ENCODE measurements around the gene SLC38A9.

- TF ChIP-seq CTCF (IDR thresholded peaks at IDR 0.05; ENCODE audit: control extremely low read depth in 1 of 3, insufficient read depth in 1 of 3, low read depth in 1 of 3, low read length in 3 of 3), result no peak
- no peak for TF ChIP-seq EP300 (IDR thresholded peaks at IDR 0.05; ENCODE audit: borderline replicate concordance in 1 of 2, low read depth in 2 of 2, low read length in 2 of 2)
- no peak for TF ChIP-seq CREB1 (IDR thresholded peaks at IDR 0.05)
- TF ChIP-seq POLR2A (IDR thresholded peaks at IDR 0.05; ENCODE audit: control extremely low read depth in 1 of 2, low read depth in 2 of 2, low read length in 2 of 2), result no peak
- no peak for TF ChIP-seq MAFK (IDR thresholded peaks at IDR 0.05; ENCODE audit: low read depth, low read length)
- TF ChIP-seq NRF1 (IDR thresholded peaks at IDR 0.05; ENCODE audit: low read depth, low read length), result no peak
- no peak for TF ChIP-seq SP1 (IDR thresholded peaks at IDR 0.05; ENCODE audit: low read depth, low read length)
- no peak for TF ChIP-seq EZH2 (IDR thresholded peaks at IDR 0.05; ENCODE audit: low read depth, low read length, severe bottlenecking)
- no peak for TF ChIP-seq BCL11A (IDR thresholded peaks at IDR 0.05; ENCODE audit: low read depth in 2 of 2, low read length in 2 of 2)
- TF ChIP-seq ZNF274 (IDR thresholded peaks at IDR 0.05; ENCODE audit: borderline replicate concordance, extremely low read depth, low read length), result no peak
- TF ChIP-seq TCF12 (IDR thresholded peaks at IDR 0.05; ENCODE audit: low read depth, low read length), result no peak
- no peak for TF ChIP-seq BRCA1 (IDR thresholded peaks at IDR 0.05; ENCODE audit: low read depth, low read length)
- no peak for TF ChIP-seq TEAD4 (IDR thresholded peaks at IDR 0.05; ENCODE audit: low read depth, low read length)
Observed at GRCh38 chr5:55706230-55706629, 5.9 kb downstream of the SLC38A9 start.

All from H1 (cell line).